Astrocyte (in vitro differentiated cells and primary cell): Measurements from ENCODE around the gene LPIN3.

Experiments
- CTCF ChIP-seq: IDR thresholded peaks from 2 replicates; pipeline ENCODE4 v1.5.1; 2011; ENCODE audit warnings: low read depth, mild to moderate bottlenecking, inconsistent platforms, low read length, moderate library complexity; ENCODE audit not compliant: insufficient read depth
- EZH2 ChIP-seq: IDR thresholded peaks from 2 replicates; pipeline ENCODE4 v1.6.1; 2012; ENCODE audit warnings: mild to moderate bottlenecking, low read length, inconsistent platforms; ENCODE audit not compliant: insufficient read depth

GRCh38 chr20:41304424-41305079 lies 36.1 kb upstream of the LPIN3 start:
- TF ChIP-seq CTCF = no peak
- TF ChIP-seq EZH2 = no peak
